ENCODE results near the gene DENND4A.
"Not testable (repeated sequence)": the region's sequence is repeated elsewhere in the genome, so short reads cannot be mapped to it uniquely, and the experiment has no call there.

The DENND4A gene

DNA sequence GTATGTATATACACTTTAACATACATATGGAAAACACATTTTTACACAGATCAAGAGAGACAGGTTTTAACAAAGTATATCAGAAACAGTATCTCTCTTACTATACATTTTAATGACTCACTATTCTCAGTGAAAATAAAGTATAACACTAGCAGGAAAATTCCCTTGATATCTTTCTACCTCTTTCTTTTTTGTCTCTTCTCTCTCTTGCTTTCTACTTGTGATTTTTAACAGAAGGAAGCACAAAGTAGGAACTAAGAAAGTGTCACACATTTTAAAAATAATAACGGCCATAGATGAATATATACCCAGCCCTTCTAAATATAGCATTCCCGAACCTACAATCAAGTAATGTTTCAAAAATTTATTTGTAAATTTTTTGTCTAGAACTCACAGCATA, 4.8 kb downstream of the DENND4A start:
- Histone ChIP-seq H3K27me3 (ENCODE audit: insufficient read depth, low read depth, severe bottlenecking) (no peaks in the 10 kb centered on the region), H3K9me3 (ENCODE audit: severe bottlenecking) (no peaks in the 10 kb centered on the region), H3K27ac (no peak overlapping the region), H3K4me3 (ENCODE audit: low read depth, low read length) (no peak overlapping the region), H3K36me3 (no peaks in the 10 kb centered on the region)
- TF ChIP-seq, protein P1, sequence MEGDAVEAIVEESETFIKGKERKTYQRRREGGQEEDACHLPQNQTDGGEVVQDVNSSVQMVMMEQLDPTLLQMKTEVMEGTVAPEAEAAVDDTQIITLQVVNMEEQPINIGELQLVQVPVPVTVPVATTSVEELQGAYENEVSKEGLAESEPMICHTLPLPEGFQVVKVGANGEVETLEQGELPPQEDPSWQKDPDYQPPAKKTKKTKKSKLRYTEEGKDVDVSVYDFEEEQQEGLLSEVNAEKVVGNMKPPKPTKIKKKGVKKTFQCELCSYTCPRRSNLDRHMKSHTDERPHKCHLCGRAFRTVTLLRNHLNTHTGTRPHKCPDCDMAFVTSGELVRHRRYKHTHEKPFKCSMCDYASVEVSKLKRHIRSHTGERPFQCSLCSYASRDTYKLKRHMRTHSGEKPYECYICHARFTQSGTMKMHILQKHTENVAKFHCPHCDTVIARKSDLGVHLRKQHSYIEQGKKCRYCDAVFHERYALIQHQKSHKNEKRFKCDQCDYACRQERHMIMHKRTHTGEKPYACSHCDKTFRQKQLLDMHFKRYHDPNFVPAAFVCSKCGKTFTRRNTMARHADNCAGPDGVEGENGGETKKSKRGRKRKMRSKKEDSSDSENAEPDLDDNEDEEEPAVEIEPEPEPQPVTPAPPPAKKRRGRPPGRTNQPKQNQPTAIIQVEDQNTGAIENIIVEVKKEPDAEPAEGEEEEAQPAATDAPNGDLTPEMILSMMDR (IDR thresholded peaks at IDR 0.05; ENCODE audit: low read depth, low read length) = no peak
- DNase-seq = no peak

DNA sequence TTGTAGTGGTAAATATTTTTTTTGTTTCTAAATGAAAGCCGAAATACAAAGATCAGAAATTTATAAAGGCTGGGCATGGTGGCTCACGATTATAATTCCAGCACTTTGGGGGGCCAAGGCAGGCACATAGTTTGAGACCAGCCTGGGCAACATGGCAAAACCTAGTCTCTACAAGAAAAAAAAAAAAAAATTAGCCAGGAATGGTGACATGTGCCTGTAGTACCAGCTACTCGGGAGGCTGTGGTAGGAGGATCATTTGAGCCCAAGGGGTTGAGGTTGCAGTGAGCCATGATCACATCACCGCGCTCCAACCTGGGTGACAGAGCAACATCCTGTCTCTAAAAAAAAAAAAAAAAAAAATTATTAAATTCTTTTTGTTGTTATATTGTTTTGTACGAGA, 6.9 kb downstream of the DENND4A start:
- no peaks in the 10 kb centered on the region for H3K27me3 ChIP-seq (ENCODE audit: insufficient read depth, low read depth, severe bottlenecking)
- no peaks in the 10 kb centered on the region for H3K9me3 ChIP-seq (ENCODE audit: severe bottlenecking)
- no peak overlapping the region for H3K4me3 ChIP-seq (ENCODE audit: low read depth, low read length)
- DNase-seq = no peak
- H3K36me3 ChIP-seq = no peaks in the 10 kb centered on the region
- H3K27ac ChIP-seq = no peak overlapping the region
- TF ChIP-seq, protein P1 (IDR thresholded peaks at IDR 0.05; ENCODE audit: low read depth, low read length) = no peak

DNA sequence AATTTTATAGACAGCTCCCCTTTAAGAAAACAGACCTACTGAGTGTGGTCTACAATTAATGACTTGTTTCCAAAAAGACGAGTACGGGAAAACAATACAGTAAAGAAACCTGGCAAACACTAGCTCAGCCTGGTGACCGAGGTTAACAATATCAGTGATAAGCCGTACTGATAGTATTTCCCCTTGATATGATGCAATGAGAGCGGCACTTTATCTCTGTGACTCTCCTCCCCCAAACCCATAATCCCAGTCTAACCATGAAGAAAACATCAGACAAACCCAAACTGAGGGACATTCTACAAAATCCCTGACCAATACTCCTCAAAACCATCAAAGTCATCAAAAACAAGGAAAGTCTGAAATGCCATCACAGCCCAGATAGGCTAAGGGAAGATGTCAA, 8.2 kb downstream of the DENND4A start:
- no peak for DNase-seq
- no peak overlapping the region for H3K27ac ChIP-seq
- no peak overlapping the region for H3K4me3 ChIP-seq (ENCODE audit: low read depth, low read length)
- no peaks in the 10 kb centered on the region for H3K27me3 ChIP-seq (ENCODE audit: insufficient read depth, low read depth, severe bottlenecking)
- TF ChIP-seq, protein P1 (IDR thresholded peaks at IDR 0.05; ENCODE audit: low read depth, low read length) = no peak
- no peaks in the 10 kb centered on the region for H3K36me3 ChIP-seq
- H3K9me3 ChIP-seq (ENCODE audit: severe bottlenecking) = no peaks in the 10 kb centered on the region

DNA sequence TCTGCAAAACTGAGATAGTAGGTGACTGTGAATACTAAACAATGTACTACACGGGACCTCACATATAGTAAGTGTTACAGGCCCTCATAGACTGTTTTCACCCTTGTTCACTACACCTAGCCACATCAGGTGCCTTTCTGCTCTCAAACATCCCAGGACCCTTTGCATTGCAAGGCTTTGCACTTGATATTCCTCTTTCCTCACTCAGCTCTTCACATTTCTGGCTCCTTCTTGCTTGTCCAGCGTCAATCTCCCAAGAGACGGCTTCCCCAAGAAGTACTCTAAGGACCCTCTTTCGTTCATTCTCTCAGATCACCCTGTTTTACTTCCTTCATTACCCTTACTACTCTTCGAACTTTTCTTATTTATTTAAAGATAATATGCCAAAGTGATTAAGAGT, 10.0 kb downstream of the DENND4A start:
- Histone ChIP-seq H3K27me3 (ENCODE audit: insufficient read depth, low read depth, severe bottlenecking) (no peaks in the 10 kb centered on the region), H3K36me3 (no peaks in the 10 kb centered on the region), H3K9me3 (ENCODE audit: severe bottlenecking) (no peaks in the 10 kb centered on the region), H3K4me3 (ENCODE audit: low read depth, low read length) (no peak overlapping the region), H3K27ac (no peak overlapping the region)
- no peak for DNase-seq
- TF ChIP-seq, protein P1 (IDR thresholded peaks at IDR 0.05; ENCODE audit: low read depth, low read length) = no peak

DNA sequence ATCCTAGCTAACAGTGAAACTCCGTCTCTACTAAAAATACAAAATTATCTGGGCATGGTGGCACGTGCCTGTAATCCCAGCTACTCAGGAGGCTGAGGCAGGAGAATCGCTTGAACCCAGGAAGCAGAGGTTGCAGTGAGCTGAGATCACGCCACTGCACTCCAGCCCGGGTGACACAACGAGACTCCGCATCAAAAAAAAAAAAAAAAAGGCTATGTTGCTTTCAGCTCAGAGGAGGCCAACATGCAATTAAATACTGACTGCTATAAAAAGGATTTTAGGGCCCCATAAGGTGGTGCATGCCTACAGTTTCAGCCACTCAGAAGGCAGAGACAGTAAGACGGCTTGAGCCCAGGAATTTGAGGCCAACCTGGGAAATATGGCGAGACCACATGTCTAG, 13.4 kb downstream of the DENND4A start:
- not testable (repeated sequence) for H3K36me3 ChIP-seq; H3K27ac ChIP-seq; H3K4me3 ChIP-seq (ENCODE audit: low read depth, low read length); DNase-seq; H3K27me3 ChIP-seq (ENCODE audit: insufficient read depth, low read depth, severe bottlenecking); H3K9me3 ChIP-seq (ENCODE audit: severe bottlenecking)

DNA sequence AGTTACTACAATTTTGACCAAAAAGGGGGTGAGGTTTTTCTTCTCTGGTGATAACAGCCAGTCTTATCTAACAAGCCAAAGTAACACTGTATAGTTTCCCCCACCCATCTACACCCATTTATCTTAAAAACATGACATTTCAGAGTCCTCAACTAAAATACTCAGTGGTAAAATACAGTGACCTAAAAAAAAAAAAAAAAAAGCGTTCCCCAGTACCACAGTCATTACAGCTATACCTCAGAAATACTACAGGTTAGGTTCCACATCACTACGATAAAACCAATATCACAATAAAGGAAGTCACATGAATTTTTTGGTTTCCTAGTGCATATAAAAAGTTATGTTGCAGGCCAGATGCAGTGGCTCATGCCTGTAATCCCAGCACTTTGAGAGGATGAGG, 13.8 kb downstream of the DENND4A start:
- H3K4me3 ChIP-seq (ENCODE audit: low read depth, low read length) = no peak overlapping the region
- DNase-seq = no peak
- no peak overlapping the region for H3K27ac ChIP-seq
- no peaks in the 10 kb centered on the region for H3K27me3 ChIP-seq (ENCODE audit: insufficient read depth, low read depth, severe bottlenecking)
- H3K36me3 ChIP-seq = no peaks in the 10 kb centered on the region
- TF ChIP-seq, protein P1 (IDR thresholded peaks at IDR 0.05; ENCODE audit: low read depth, low read length) = no peak
- H3K9me3 ChIP-seq (ENCODE audit: severe bottlenecking) = no peaks in the 10 kb centered on the region

Measured in WERI-Rb-1 (cell line).